Heart left ventricle (tissue), 13 donors: Measurements from ENCODE around the gene IRS2.

Experiments
- POLR2A ChIP-seq, 2 donors: fragments of 450-650 bp; IDR thresholded peaks; one replicate each; pipeline ENCODE4 v1.6.1; 2017; ENCODE audit warnings: antibody characterized with exemption in 2 of 2, mild to moderate bottlenecking in 2 of 2, moderate library complexity in 2 of 2
- TF ChIP-seq, protein P1 (sequence below), 12 donors: fragments of 200-600 bp; sonication (generic) in 4 of 12; IDR thresholded peaks; one replicate each; pipeline versions ENCODE4 v1.5.0 to v1.8.0; 2018 to 2022; ENCODE audit warnings: antibody characterized with exemption in 12 of 12, mild to moderate bottlenecking in 5 of 12
- donor health status: ischemic (EF 13 %, LVEDD 7.1; RV severe dilation, severe dysfunction).
- donor health status: DM: no; HTN: yes; CAD: no.
- donor health status: DM: no; HTN: no; CAD: no.
- donor health status: ischemic (EF 25% LVEDD 6.9; RV normal size, moderate dysfunction).
- donor health status: ischemic (EF 25% LVEDD 5.7; RV mildly dilated, moderate dysfunction).
- donor health status: ischemic (EF 35%, LVEDD 5.7; RV mildly dilated, moderate dysfunction).
- donor health status: nonischemic (EF 11% LVEDD 7.7; RV severe dilation, severe dysfunction).
- donor health status: DM: yes; HTN: yes; CAD: no.
- donor health status: PGD.
- donor health status: ischemic (EF 29% LVEDD 5.4; RV normal size, mild dysfunction).
- donor health status: nonischemic (EF 23%, LVEDD 6.1; RV moderate dilation, normal function).

DNA sequence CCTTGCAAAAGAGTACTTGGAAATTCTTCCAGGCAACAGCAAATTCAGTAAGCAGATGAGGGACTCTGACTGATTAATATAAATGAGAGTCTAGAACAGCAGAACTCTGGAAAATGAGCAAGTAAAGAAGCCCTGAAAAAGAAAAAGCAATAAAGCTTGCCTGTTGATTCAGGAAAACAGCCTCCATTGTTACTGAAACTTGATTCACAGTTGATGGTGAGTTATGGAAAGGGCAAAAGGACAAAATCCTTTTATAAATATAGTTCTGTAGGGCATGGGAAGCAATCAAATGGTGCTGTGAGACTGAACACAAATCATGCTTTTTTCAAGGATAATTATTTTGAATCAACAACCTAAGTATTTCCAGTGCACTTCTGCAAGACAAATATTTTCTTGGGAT, 67.7 kb downstream of the IRS2 start:
- TF ChIP-seq, protein P1, sequence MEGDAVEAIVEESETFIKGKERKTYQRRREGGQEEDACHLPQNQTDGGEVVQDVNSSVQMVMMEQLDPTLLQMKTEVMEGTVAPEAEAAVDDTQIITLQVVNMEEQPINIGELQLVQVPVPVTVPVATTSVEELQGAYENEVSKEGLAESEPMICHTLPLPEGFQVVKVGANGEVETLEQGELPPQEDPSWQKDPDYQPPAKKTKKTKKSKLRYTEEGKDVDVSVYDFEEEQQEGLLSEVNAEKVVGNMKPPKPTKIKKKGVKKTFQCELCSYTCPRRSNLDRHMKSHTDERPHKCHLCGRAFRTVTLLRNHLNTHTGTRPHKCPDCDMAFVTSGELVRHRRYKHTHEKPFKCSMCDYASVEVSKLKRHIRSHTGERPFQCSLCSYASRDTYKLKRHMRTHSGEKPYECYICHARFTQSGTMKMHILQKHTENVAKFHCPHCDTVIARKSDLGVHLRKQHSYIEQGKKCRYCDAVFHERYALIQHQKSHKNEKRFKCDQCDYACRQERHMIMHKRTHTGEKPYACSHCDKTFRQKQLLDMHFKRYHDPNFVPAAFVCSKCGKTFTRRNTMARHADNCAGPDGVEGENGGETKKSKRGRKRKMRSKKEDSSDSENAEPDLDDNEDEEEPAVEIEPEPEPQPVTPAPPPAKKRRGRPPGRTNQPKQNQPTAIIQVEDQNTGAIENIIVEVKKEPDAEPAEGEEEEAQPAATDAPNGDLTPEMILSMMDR (IDR thresholded peaks at IDR 0.05) = no peak
- no peak for TF ChIP-seq POLR2A (IDR thresholded peaks at IDR 0.05)
